LNCaP clone FGC (cell line): ENCODE data around the gene CADM2.

ENCODE experiments used
- DNase-seq: peaks from one replicate; pipeline ENCODE4 v3.0.0-alpha.2; 2011; ENCODE audit warnings: low read depth
- H3K4me3 ChIP-seq: 2 replicates; pipeline ENCODE4 v1.5.1; 2011; ENCODE audit warnings: mild to moderate bottlenecking, low read depth, low read length, control low read depth
- TF ChIP-seq, protein P1 (sequence below): IDR thresholded peaks from 2 replicates; pipeline ENCODE4 v1.5.1; 2012; ENCODE audit warnings: mild to moderate bottlenecking; ENCODE audit not compliant: control insufficient read depth, insufficient read depth; ENCODE audit errors: extremely low read depth

CADM2 gene

DNA sequence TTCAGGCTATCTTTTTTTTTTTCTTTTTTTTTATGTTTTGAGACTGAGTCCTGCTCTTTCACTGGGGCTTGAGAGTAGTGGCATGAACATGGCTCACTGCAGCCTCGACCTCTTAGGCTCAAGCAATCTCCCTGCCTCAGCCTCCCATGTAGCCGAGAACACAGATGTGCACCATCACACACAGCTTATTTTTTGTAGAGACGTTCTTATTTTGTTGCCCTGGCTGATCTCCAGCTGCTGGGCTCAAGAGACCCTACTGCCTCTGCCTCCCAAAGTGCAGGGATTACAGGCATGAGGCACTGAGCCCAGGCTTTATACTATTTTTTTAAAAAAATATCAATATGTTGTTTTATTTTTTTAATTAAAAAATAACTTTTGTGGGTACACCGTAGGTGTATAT is 467.3 kb downstream of the CADM2 start:
- H3K4me3 ChIP-seq, result no peak overlapping the region
- no peak for DNase-seq
- TF ChIP-seq, protein P1, sequence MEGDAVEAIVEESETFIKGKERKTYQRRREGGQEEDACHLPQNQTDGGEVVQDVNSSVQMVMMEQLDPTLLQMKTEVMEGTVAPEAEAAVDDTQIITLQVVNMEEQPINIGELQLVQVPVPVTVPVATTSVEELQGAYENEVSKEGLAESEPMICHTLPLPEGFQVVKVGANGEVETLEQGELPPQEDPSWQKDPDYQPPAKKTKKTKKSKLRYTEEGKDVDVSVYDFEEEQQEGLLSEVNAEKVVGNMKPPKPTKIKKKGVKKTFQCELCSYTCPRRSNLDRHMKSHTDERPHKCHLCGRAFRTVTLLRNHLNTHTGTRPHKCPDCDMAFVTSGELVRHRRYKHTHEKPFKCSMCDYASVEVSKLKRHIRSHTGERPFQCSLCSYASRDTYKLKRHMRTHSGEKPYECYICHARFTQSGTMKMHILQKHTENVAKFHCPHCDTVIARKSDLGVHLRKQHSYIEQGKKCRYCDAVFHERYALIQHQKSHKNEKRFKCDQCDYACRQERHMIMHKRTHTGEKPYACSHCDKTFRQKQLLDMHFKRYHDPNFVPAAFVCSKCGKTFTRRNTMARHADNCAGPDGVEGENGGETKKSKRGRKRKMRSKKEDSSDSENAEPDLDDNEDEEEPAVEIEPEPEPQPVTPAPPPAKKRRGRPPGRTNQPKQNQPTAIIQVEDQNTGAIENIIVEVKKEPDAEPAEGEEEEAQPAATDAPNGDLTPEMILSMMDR, result no peak

DNA sequence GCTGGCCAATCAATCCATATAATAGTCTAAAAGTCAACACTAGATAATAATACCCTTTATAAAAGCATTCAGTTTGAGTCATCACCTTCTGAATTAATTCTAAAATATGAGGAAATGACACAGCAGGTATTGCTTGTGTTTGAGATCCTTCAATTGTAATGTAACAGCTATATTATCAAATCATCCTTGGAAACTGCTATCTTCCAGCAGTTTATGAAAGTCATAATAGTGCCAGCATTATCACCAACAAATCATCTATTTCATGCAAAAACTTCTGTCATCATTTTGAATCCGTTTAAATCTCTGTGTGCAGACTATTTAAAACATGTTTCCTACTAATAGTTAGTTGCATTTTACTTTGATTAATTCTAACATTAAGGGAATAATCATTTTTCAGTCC is 468.7 kb downstream of the CADM2 start:
- no peak overlapping the region for H3K4me3 ChIP-seq
- DNase-seq, result no peak
- TF ChIP-seq, protein P1, result no peak

DNA sequence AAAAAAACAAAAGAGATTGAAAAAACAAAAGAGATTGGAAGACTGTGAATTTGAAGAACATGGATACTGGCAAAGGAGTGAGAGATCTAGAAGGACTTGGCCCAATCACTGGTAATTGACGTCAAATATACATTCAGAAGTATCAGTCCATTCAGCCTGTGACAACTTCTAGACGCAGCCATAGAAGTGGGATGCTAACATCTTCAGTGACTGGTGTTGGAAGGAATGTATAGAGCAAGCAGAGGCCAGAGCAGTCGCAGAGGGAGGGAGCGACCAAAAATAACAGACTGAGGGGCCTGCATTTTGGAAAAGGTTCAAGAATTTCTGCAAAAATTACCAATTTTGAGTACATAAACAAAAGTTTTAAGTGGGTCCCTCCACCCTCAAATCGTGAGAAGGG is 473.3 kb downstream of the CADM2 start:
- no peak overlapping the region for H3K4me3 ChIP-seq
- TF ChIP-seq, protein P1, result no peak
- no peak for DNase-seq

DNA sequence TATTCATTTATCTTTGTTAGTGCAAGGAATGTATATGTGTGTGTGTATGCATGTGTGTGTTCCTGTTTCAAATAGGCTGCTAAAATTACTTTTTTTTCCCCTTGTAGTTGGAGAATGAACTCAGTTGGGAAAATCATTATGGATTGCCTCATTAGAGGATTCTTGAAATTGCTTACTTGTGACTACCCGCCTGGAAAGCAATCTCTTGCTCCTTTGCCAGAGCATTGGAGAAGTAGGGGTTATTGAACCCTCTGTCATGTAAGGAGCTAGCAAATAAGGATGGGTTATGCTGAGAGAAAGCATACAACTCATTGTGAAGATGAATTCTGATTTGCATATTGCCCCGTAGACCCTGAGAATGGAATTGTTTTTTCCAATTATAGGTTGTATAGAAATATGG is 474.5 kb downstream of the CADM2 start:
- TF ChIP-seq, protein P1, result no peak
- DNase-seq, result no peak
- no peak overlapping the region for H3K4me3 ChIP-seq

GRCh38 chr3:85455561-85456200 is 496.9 kb downstream of the CADM2 start:
- TF ChIP-seq, protein P1, result no peak
- no peak overlapping the region for H3K4me3 ChIP-seq
- DNase-seq, result no peak

- TF ChIP-seq, protein P1, result no peak
- no peak for DNase-seq
- no peak overlapping the region for H3K4me3 ChIP-seq
These were observed 515.5 kb downstream of the CADM2 start for GRCh38 chr3:85474241-85474640.

- TF ChIP-seq, protein P1, result no peak
- no peak overlapping the region for H3K4me3 ChIP-seq
- DNase-seq, result no peak
These were observed 516.6 kb downstream of the CADM2 start for GRCh38 chr3:85475346-85475745.
